Cerebellar nuclear complex (tissue), 1 donor: ENCODE measurements around the gene SLC4A4.

ENCODE experiments used
- DNase-seq, 2 experiments: peaks; one replicate each; lab custom pipeline; 2025; lab: John Stamatoyannopoulos, UW

SLC4A4 gene

DNA sequence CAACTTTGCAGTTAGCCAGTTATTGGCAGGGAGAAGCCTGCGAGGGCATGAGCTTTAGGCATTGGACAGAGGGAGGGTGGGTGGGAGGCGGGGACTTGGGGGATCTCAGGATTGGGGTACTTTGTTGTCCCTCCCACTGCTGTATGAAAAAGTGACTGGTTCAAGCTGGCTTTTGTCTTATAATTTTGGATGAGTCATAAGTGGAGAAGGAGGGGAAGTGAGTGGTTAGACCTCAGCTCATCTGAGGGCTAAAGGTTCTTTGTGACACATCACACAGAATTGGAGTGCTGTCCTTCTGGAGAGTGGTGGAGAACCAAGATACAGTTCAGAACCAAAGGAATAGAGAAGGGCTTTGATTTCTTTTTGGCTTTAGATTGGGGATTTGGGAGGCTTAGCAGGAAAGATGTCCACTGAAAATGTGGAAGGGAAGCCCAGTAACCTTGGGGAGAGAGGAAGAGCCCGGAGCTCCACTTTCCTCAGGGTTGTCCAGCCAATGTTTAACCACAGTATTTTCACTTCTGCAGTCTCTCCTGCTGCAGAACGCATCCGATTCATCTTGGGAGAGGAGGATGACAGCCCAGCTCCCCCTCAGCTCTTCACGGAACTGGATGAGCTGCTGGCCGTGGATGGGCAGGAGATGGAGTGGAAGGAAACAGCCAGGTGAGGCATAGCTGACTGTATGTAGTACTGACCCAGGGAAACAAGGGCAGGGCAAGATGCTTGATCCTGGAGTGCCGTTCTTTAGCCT, at the start of gene SLC4A4:
Gene SLC4A4 (plus strand): TSS at position 175 of the 748 bp plus-strand sequence.
- DNase-seq, result no peak

GRCh38 chr4:71290074-71290473, 48.7 kb upstream of the SLC4A4 start:
- DNase-seq, result no peak

GRCh38 chr4:71290476-71290875, 48.3 kb upstream of the SLC4A4 start:
- no peak for DNase-seq

- DNase-seq, result no peak
Observed at GRCh38 chr4:71292228-71292627, 46.6 kb upstream of the SLC4A4 start.

DNA sequence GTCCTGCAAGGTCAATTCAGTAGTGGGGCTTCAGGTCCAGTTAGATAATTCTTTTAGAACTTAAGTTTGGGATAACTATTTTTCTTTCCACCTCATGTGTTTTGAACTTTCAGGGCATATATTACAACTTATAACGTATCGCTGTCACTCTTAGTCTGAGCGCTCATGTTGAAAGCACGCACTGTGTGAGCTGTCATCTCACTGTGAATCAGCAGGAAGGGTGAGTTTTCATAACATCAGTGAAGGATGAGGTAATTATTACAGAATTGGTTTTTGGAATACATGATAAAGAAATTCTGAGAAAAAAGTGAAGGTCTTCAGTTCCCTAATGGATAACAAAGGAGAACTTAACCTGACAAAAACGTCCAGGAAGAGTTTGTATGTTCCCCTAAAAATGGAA, 45.1 kb upstream of the SLC4A4 start:
- no peak for DNase-seq

- DNase-seq, result no peak
Observed at GRCh38 chr4:71294301-71294700, 44.5 kb upstream of the SLC4A4 start.

DNA sequence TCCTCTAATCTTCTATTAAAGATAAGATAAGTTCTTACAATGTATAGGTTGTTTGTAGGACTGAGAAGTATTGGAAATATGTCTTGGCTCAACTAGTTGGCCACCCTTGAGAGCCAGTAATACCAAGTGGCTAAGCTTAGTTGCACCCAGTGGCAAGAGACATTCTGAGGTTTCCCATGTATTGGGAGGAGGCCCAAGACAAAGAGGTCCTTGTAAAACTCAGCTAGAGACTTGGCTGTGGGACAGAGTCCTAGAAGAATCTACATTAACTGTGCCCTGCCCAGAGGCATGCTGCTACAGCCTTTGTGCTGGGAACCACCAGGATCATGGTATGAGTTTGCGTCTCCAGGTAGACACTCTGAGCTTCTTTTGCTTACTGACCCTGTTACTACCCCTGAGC, 41.9 kb upstream of the SLC4A4 start:
- no peak for DNase-seq

- no peak for DNase-seq
Observed at GRCh38 chr4:71300362-71300761, 38.5 kb upstream of the SLC4A4 start.

DNA sequence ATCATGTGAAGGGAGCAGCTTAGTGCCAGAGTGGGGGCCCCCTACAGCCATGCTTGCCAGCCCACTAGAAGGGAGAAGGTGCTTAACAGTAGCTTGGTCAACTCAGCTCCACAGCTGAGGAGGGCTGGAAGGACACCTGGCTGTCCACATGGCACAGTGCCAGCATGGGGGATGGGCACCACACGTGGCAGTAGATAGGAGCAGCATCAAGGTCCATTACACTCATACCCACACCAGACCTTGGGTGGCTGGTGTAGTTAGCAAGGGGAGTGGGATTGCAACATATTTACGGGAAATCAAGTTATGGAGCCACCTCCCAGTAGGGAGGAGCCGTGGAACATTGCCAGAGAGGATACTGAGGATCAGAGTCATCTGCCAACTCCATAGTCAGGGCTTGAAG, 37.9 kb upstream of the SLC4A4 start:
- DNase-seq, result no peak

DNA sequence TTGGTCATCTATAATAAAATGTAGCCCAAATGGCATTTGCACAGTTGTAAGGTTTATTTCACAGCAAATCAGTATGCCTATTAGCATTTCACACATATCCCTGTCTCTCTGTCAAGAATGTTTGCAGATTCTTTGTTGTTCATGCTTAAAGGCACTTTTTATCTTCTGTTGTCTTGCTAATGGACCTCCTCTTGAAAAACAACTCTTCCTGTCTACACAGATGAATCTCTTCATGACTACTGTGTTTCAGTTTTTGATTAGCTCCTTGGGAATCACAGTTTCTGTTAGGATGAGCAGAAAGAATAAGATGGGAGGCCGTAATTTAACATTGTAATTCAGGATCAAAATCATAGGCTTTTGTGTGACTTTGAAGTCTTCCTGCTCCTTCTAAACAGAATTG, 35.5 kb upstream of the SLC4A4 start:
- no peak for DNase-seq

DNA sequence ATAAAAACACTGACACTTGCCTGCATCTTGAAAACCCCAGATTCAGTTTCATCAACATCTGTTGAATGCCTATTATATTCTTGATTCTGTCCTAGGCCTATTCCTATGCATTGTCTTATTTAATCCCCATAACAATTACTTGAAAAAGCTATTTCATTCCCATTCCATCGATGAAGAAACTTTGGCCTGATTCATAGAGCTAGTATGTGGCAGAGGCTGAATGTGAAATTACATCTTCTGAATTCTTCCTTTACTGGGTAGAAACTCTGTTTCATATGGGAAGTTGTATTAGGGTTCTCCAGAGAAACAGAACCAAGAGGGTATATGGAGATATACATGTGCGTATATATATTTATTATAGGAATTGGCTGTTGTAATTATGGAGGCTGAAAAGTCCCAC, 35.0 kb upstream of the SLC4A4 start:
- no peak for DNase-seq

DNA sequence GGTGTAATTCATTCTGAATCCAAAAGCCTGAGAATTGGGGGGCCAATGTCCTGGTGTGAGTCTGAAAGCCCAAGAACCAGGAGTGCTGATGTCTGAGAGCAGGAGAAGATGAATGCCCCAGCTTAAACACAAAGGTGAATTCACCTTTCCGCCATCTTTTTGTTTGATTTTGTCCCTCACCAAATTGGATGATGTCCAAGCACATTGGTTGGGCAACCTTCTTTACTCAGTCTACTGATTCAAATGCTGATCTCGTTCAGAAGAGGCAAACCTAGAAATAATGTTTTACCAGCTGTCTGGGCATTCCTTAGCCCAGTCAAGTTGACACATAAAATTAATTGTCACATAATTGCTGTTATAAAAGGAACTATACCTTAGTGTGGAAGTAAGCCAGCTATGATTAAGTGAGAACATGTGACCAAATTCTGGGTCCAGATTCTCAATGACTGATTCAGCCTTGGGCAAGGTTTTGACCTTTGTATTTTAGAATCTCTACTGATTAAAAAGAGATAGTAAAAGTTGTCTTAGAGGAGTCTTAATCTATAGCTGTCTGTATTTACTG, 34.5 kb upstream of the SLC4A4 start:
- DNase-seq, result no peak

GRCh38 chr4:71307729-71308128, 31.1 kb upstream of the SLC4A4 start:
- DNase-seq, result no peak

DNA sequence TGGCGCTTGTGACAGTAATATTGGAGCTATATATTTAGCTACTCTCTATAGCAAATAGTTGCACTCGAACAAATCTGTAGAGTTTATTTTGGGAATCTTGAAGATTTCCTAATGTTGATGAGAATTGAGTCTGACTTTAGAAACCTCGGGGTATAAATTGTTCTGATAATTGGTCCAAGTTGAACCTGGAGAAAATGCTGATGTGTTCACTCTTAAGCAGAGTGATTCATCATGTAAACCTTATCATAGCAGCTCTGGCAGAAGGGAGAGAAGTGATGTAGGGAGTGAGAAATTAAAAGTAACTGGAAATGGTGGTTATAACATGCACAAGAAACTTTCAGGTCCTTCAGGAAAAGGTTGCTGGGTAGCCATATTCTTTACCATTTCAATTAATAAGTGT, 16.4 kb upstream of the SLC4A4 start:
- DNase-seq, result no peak

DNA sequence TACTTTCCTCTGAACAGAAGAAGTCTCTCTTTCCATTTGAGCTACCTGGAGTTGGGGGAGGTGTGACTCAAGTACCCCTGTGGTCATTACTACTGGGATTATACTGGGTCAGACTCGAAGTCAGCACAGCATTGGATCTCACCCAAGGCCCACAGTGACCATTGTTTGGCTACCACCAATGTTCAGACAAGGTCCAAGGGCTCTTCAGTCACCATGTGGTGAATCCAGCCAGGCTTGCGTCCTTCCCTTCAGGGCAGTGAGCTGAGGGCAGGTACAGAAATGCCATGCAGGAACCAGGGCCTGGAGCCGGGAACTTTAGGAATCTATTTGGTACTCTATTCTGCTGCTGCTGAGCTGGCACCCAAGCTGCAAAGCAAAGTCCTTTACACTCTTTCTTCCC, 5.5 kb upstream of the SLC4A4 start:
- DNase-seq, result no peak

GRCh38 chr4:71333960-71334359, 4.9 kb upstream of the SLC4A4 start:
- no peak for DNase-seq

DNA sequence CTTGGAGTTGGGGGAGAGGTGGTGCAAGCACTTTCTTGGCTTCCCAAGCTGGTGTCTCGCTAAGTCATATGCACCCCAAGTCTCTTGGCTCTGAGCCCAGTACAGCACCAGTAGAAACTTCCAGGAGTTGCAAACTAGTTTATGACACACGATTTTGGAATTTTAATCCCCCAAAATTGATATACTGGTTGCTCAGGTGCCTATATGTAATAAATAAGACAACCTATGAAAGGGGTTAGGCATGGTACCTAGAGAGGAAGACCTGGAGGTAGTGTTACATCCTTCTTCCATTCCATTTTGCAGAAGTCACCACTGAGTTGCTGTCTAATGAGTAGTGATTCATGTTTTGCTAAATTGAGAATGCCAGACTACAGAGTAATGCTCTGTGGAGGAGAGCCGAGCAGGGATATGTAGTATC, 4.3 kb upstream of the SLC4A4 start:
- DNase-seq, result no peak

GRCh38 chr4:71343670-71344466, 5.0 kb downstream of the SLC4A4 start:
- DNase-seq, result no peak

DNA sequence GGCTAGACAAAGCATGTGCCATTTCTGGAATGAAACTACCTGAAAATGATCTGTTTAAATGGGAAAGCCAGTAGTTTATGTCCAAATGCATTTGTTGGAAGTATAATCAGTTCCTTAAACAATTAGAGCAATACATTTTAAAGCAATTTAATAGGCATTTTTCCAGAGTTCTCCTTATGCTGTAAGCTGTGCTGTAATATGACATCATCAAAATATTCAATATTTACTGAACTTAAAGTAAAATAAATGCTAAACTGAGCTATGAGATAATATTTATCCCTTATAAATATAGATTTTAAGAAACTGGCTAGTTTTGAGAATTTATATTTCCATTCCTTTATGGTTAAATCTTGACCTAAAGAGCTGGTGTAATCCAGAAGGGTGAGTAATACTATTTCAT, 7.9 kb downstream of the SLC4A4 start:
- no peak for DNase-seq

DNA sequence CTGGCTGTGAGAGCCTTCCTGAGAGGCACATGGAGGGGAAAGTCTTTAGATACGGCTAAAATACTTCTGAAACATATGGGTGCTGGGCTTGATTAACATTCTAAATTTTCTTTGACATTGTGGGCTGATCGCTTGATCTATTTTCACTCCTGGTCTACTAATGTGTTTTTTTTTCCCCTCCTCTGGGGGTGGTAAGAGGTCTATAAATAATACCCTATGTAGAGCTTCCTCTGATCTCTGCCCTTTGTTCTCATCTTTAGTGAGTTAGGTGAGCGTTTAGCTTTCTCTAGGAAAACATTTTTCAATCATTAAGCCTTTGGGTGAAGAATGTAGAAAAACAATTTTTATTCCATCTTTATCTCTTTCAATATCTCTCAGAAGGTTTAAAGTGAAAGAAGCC, 9.8 kb downstream of the SLC4A4 start:
- DNase-seq, result no peak

- DNase-seq, result no peak
Observed at GRCh38 chr4:71355045-71355444, 16.2 kb downstream of the SLC4A4 start.

- no peak for DNase-seq
Observed at GRCh38 chr4:71355971-71356370, 17.2 kb downstream of the SLC4A4 start.
